Measurements from ENCODE around the gene TUSC2.

Gene TUSC2

GRCh38 chr3:50325113-50325480, 2.9 kb downstream of the TUSC2 start:
- Mint-ChIP-seq H3K4me1 (peaks cover 46% of the 10 kb centered on the region), H3K4me3 (no peak overlapping the region), H3K36me3 (ENCODE audit: insufficient read depth) (peaks cover 13% of the 10 kb centered on the region), H3K27ac (ENCODE audit: low read depth) (peak overlapping the region; percentile 29), H3K9me3 (no peaks in the 10 kb centered on the region), H3K27me3 (no peaks in the 10 kb centered on the region)
- ATAC-seq (replicated peaks; ENCODE audit: extremely low read depth, poor library complexity, severe bottlenecking) = no peak
- DNase-seq (ENCODE audit: low spot score in 2 of 2) = no peak

- Mint-ChIP-seq H3K27me3 (no peaks in the 10 kb centered on the region), H3K27ac (ENCODE audit: low read depth) (peak overlapping the region; percentile 29), H3K4me3 (no peak overlapping the region), H3K4me1 (peaks cover 50% of the 10 kb centered on the region), H3K36me3 (ENCODE audit: insufficient read depth) (peaks cover 10% of the 10 kb centered on the region), H3K9me3 (no peaks in the 10 kb centered on the region)
- ATAC-seq (replicated peaks; ENCODE audit: extremely low read depth, poor library complexity, severe bottlenecking) = no peak
- DNase-seq (ENCODE audit: low spot score in 2 of 2) = peak in 1 of 2 donors; percentile 57
Observed at GRCh38 chr3:50324351-50325112, 3.5 kb downstream of the TUSC2 start.

GRCh38 chr3:50323614-50324199, 4.3 kb downstream of the TUSC2 start:
- H3K27ac Mint-ChIP-seq (ENCODE audit: low read depth) = no peak overlapping the region
- H3K4me1 Mint-ChIP-seq = peaks cover 54% of the 10 kb centered on the region
- H3K27me3 Mint-ChIP-seq = no peaks in the 10 kb centered on the region
- H3K36me3 Mint-ChIP-seq (ENCODE audit: insufficient read depth) = peaks cover 7% of the 10 kb centered on the region
- ATAC-seq (replicated peaks; ENCODE audit: extremely low read depth, poor library complexity, severe bottlenecking) (no peak), DNase-seq (ENCODE audit: low spot score in 2 of 2) (no peak)
- no peak overlapping the region for H3K4me3 Mint-ChIP-seq
- no peaks in the 10 kb centered on the region for H3K9me3 Mint-ChIP-seq

GRCh38 chr3:50323092-50323600, 4.9 kb downstream of the TUSC2 start:
- Mint-ChIP-seq H3K36me3 (ENCODE audit: insufficient read depth) (peaks cover 5% of the 10 kb centered on the region), H3K27me3 (no peaks in the 10 kb centered on the region), H3K27ac (ENCODE audit: low read depth) (no peak overlapping the region), H3K9me3 (no peaks in the 10 kb centered on the region), H3K4me1 (peaks cover 57% of the 10 kb centered on the region), H3K4me3 (no peak overlapping the region)
- DNase-seq (ENCODE audit: low spot score in 2 of 2) (no peak), ATAC-seq (replicated peaks; ENCODE audit: extremely low read depth, poor library complexity, severe bottlenecking) (no peak)

- no peak for DNase-seq (ENCODE audit: low spot score in 2 of 2)
Observed at GRCh38 chr3:50322386-50323091, 5.5 kb downstream of the TUSC2 start, which contains the start of gene HYAL2. HYAL2 (minus strand) TSS chr3:50322745; CDS start chr3:50320489, 2,256 bp downstream.

GRCh38 chr3:50322115-50322385, 6.0 kb downstream of the TUSC2 start:
- Mint-ChIP-seq H3K4me3 (peak overlapping the region; percentile 85), H3K9me3 (no peaks in the 10 kb centered on the region), H3K4me1 (peaks cover 52% of the 10 kb centered on the region), H3K36me3 (ENCODE audit: insufficient read depth) (peaks cover 3% of the 10 kb centered on the region), H3K27me3 (no peaks in the 10 kb centered on the region), H3K27ac (ENCODE audit: low read depth) (peak overlapping the region; percentile 83)
- ATAC-seq (replicated peaks; ENCODE audit: extremely low read depth, poor library complexity, severe bottlenecking) (no peak), DNase-seq (ENCODE audit: low spot score in 2 of 2) (no peak)

More at GRCh38 chr3:50322386-50323091, 5.5 kb downstream of the TUSC2 start, which contains the start of gene HYAL2:
- H3K4me1 Mint-ChIP-seq = peaks cover 55% of the 10 kb centered on the region
- peak within 1 kb of the TSS; percentile 83 for H3K27ac Mint-ChIP-seq (ENCODE audit: low read depth)
- no peaks in the 10 kb centered on the region for H3K9me3 Mint-ChIP-seq
- no peak for ATAC-seq (replicated peaks; ENCODE audit: extremely low read depth, poor library complexity, severe bottlenecking)
- H3K36me3 Mint-ChIP-seq (ENCODE audit: insufficient read depth) = peaks cover 3% of the 10 kb centered on the region
- no peaks in the 10 kb centered on the region for H3K27me3 Mint-ChIP-seq
- peak within 1 kb of the TSS; percentile 85 for H3K4me3 Mint-ChIP-seq

GRCh38 chr3:50321336-50322114, 6.5 kb downstream of the TUSC2 start:
- Mint-ChIP-seq H3K4me1 (peaks cover 52% of the 10 kb centered on the region), H3K36me3 (ENCODE audit: insufficient read depth) (peaks cover 3% of the 10 kb centered on the region)

GRCh38 chr3:50320853-50321335, 7.1 kb downstream of the TUSC2 start:
- H3K27me3 Mint-ChIP-seq = no peaks in the 10 kb centered on the region
- peak overlapping the region; percentile 83 for H3K27ac Mint-ChIP-seq (ENCODE audit: low read depth)
- peak overlapping the region; percentile 85 for H3K4me3 Mint-ChIP-seq
- DNase-seq (ENCODE audit: low spot score in 2 of 2) = no peak
- ATAC-seq (replicated peaks; ENCODE audit: extremely low read depth, poor library complexity, severe bottlenecking) = peak; percentile 18
- no peaks in the 10 kb centered on the region for H3K9me3 Mint-ChIP-seq
- peaks cover 5% of the 10 kb centered on the region for H3K36me3 Mint-ChIP-seq (ENCODE audit: insufficient read depth)
- H3K4me1 Mint-ChIP-seq = peaks cover 52% of the 10 kb centered on the region

More at GRCh38 chr3:50321336-50322114, 6.5 kb downstream of the TUSC2 start:
- Mint-ChIP-seq H3K27me3 (no peaks in the 10 kb centered on the region), H3K9me3 (no peaks in the 10 kb centered on the region), H3K27ac (ENCODE audit: low read depth) (peak overlapping the region; percentile 83), H3K4me3 (peak overlapping the region; percentile 85)
- ATAC-seq (replicated peaks; ENCODE audit: extremely low read depth, poor library complexity, severe bottlenecking) = peak; percentile 63
- peak; percentile 66 for DNase-seq (ENCODE audit: low spot score in 2 of 2)

- H3K4me3 Mint-ChIP-seq = peak overlapping the region; percentile 85
Observed at GRCh38 chr3:50319894-50320625, 8.0 kb downstream of the TUSC2 start.

GRCh38 chr3:50319181-50319893, 8.7 kb downstream of the TUSC2 start:
- peaks cover 3% of the 10 kb centered on the region for H3K36me3 Mint-ChIP-seq (ENCODE audit: insufficient read depth)
- ATAC-seq (replicated peaks; ENCODE audit: extremely low read depth, poor library complexity, severe bottlenecking) = no peak
- H3K9me3 Mint-ChIP-seq = no peaks in the 10 kb centered on the region
- H3K27me3 Mint-ChIP-seq = no peaks in the 10 kb centered on the region
- DNase-seq (ENCODE audit: low spot score in 2 of 2) = no peak
- peaks cover 50% of the 10 kb centered on the region for H3K4me1 Mint-ChIP-seq
- peak overlapping the region; percentile 50 for H3K4me3 Mint-ChIP-seq
- H3K27ac Mint-ChIP-seq (ENCODE audit: low read depth) = no peak overlapping the region

More at GRCh38 chr3:50319894-50320625, 8.0 kb downstream of the TUSC2 start:
- Mint-ChIP-seq H3K4me1 (peaks cover 56% of the 10 kb centered on the region), H3K27ac (ENCODE audit: low read depth) (peak overlapping the region; percentile 83), H3K27me3 (no peaks in the 10 kb centered on the region), H3K36me3 (ENCODE audit: insufficient read depth) (peaks cover 5% of the 10 kb centered on the region), H3K9me3 (no peaks in the 10 kb centered on the region)
- DNase-seq (ENCODE audit: low spot score in 2 of 2) = no peak
- no peak for ATAC-seq (replicated peaks; ENCODE audit: extremely low read depth, poor library complexity, severe bottlenecking)

GRCh38 chr3:50318615-50319014, 9.4 kb downstream of the TUSC2 start:
- Mint-ChIP-seq H3K27me3 (no peaks in the 10 kb centered on the region), H3K4me1 (peaks cover 45% of the 10 kb centered on the region), H3K4me3 (peak overlapping the region; percentile 20), H3K9me3 (no peaks in the 10 kb centered on the region), H3K27ac (ENCODE audit: low read depth) (no peak overlapping the region), H3K36me3 (ENCODE audit: insufficient read depth) (peaks cover 3% of the 10 kb centered on the region)
- DNase-seq (ENCODE audit: low spot score in 2 of 2) (no peak), ATAC-seq (replicated peaks; ENCODE audit: extremely low read depth, poor library complexity, severe bottlenecking) (no peak)
